Prostate gland (tissue), 2 donors: Measurements from ENCODE around the gene TBK1. TPM values are rescaled to one million over a fixed set of nuclear protein-coding genes. Genes with fewer than 3 reads are reported as not detected.

Experiments
- DNase-seq: peaks from one replicate; pipeline ENCODE4 v3.0.0-alpha.2; 2019; ENCODE audit warnings: low spot score
- H3K27ac ChIP-seq, 2 donors: fragments of 200-600 bp; sonication (generic); 2 replicates each; pipeline ENCODE4 v1.5.1; 2017 to 2019
- H3K27me3 ChIP-seq: fragments of 200-600 bp; sonication (generic); replicated peaks from 2 replicates; pipeline ENCODE4 v1.5.1; 2019; ENCODE audit not compliant: insufficient read depth
- H3K36me3 ChIP-seq, 2 donors: fragments of 200-600 bp; sonication (generic); 1 replicate in 1 of 2; 2 replicates in 1 of 2; pipeline versions ENCODE4 v1.5.1 to v1.8.1; 2017 to 2019
- H3K4me1 ChIP-seq: fragments of 200-600 bp; sonication (generic); replicated peaks from 2 replicates; pipeline ENCODE4 v1.5.1; 2019
- H3K4me3 ChIP-seq, 2 donors: fragments of 200-600 bp; sonication (generic); 2 replicates each; pipeline ENCODE4 v1.5.1; 2017 to 2019
- H3K9me3 ChIP-seq: fragments of 200-600 bp; sonication (generic); 2 replicates; pipeline ENCODE4 v1.5.1; 2017
- POLR2A ChIP-seq: fragments of 450-650 bp; IDR thresholded peaks from one replicate; pipeline ENCODE4 v1.6.1; 2016; ENCODE audit warnings: antibody characterized with exemption, mild to moderate bottlenecking
- POLR2AphosphoS5 ChIP-seq: sonication (generic); formaldehyde crosslinking; IDR thresholded peaks from one replicate; pipeline ENCODE4 v1.6.1; 2017; ENCODE audit warnings: antibody characterized with exemption
- WGBS: methylation state at CpG from one replicate; pipeline ENCODE4 v1.1.5; 2018; 5-methylcytosine and 5-hydroxymethylcytosine counted together
- intact Hi-C: fragments of 100-400 bp; cut with DNase I; formaldehyde crosslinking; loops from one replicate; pipeline ENCODE4 v1.14.2; 2022
- total RNA-seq, 2 donors: library from RNA; depleted of rRNA; stranded (reverse); fragments of >200 nt; gene quantifications; one replicate each; pipeline ENCODE4 v1.1.0, GENCODE V29; 2016
- TF ChIP-seq, protein P1 (sequence below), 4 experiments: fragments of 200-600 bp in 2 of 4; fragments of 450-650 bp in 2 of 4; sonication (generic) in 2 of 4; IDR thresholded peaks; 1 replicate in 3 of 4; 2 replicates in 1 of 4; pipeline ENCODE4 v1.5.1; 2016 to 2019; ENCODE audit warnings: antibody characterized with exemption in 4 of 4, mild to moderate bottlenecking in 2 of 4, moderate library complexity in 2 of 4

The TBK1 gene
- total RNA-seq, 2 donors from 2014 or later, result 25.9 to 33.6 TPM

DNA sequence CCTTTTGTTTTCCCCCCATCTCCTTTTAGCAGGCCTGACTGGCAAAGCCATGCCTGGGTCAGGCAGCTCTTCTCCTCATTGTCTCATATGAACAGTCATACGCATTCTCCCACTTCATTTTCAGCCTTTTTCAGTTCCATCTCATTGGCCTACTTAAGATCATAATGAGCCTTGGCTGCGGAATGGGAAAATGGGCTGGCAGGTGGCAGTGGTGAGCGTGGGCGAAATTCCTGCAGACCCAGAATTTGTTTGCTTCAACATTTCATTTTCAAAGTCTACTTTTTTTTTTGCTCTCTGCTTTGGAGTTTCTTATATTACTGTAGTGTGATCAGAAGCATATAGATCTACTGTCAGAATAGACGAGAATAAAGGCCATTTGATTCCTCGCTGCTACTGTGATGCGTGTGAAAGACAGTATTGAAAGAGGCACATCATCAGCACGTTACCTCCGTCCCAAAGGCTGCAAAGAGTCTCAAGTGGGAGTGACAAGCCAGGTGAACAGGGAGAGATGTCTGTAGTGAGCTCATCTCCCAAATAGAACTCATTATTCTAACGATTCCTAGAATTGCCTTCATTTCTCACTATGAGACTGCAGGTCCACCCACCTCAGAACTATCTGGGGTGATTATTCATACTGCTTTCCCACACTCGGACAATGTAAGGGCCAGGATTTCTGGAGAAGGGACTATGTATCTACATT is 73.7 kb downstream of the TBK1 start:
- Histone ChIP-seq H3K4me3 (no peak overlapping the region), H3K27ac (no peak overlapping the region), H3K27me3 (no peaks in the 10 kb centered on the region), H3K36me3 (no peaks in the 10 kb centered on the region), H3K9me3 (no peaks in the 10 kb centered on the region), H3K4me1 (no peaks in the 10 kb centered on the region)
- intact Hi-C loops, result no loop called here
- WGBS, result 91% methylated on average over 11 of the region's 11 CpGs
- TF ChIP-seq POLR2A, result no peak
- DNase-seq, result no peak

DNA sequence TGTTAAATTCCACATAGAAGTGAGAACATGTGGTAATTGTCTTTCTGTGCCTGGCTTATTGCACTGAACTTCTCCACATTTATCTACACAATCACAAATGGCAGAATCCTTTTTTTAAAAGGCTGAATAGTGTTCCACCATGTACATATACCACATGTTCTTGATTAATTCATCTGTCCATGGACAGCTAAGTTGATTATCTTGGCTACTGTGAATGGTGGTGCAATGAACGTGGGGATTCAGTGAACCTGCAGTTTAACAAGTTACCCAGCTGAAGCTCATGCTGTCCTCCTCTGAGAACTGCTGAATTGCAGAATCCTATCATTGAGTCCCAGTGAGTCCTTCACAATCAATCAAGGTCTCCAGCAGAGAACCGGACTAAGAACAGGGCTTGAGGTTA is 74.9 kb downstream of the TBK1 start:
- no peaks in the 10 kb centered on the region for H3K36me3 ChIP-seq
- intact Hi-C loops, result no loop called here
- no peaks in the 10 kb centered on the region for H3K9me3 ChIP-seq
- 64% methylated on average over 2 of the region's 2 CpGs for WGBS
- TF ChIP-seq POLR2A (no peak), POLR2AphosphoS5 (no peak)
- TF ChIP-seq, protein P1, sequence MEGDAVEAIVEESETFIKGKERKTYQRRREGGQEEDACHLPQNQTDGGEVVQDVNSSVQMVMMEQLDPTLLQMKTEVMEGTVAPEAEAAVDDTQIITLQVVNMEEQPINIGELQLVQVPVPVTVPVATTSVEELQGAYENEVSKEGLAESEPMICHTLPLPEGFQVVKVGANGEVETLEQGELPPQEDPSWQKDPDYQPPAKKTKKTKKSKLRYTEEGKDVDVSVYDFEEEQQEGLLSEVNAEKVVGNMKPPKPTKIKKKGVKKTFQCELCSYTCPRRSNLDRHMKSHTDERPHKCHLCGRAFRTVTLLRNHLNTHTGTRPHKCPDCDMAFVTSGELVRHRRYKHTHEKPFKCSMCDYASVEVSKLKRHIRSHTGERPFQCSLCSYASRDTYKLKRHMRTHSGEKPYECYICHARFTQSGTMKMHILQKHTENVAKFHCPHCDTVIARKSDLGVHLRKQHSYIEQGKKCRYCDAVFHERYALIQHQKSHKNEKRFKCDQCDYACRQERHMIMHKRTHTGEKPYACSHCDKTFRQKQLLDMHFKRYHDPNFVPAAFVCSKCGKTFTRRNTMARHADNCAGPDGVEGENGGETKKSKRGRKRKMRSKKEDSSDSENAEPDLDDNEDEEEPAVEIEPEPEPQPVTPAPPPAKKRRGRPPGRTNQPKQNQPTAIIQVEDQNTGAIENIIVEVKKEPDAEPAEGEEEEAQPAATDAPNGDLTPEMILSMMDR (IDR thresholded peaks at IDR 0.05), result no peak
- DNase-seq, result no peak
- no peak overlapping the region for H3K27ac ChIP-seq
- no peaks in the 10 kb centered on the region for H3K4me1 ChIP-seq
- no peaks in the 10 kb centered on the region for H3K27me3 ChIP-seq
- H3K4me3 ChIP-seq, result no peak overlapping the region

DNA sequence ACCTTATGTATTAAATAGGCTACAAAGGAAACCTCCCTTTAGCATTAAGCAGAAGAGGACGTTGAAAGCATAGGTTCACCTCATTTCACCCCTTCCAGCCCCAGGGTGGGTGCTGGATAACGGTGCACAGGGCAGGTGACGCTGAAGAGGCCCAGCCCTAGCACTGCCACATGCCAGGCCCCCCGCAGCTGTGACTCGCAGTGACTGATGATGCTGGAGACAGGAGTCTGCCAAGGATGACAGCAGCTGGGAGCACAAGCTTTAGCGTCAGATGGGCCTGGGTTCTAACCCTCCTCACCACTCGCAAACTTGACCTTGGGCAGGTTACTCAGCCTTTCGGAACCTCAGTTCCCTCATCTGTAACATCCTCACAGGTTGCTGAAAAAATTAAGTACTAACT is 76.7 kb downstream of the TBK1 start:
- no peaks in the 10 kb centered on the region for H3K4me1 ChIP-seq
- TF ChIP-seq POLR2AphosphoS5 (no peak), POLR2A (no peak)
- TF ChIP-seq, protein P1 (IDR thresholded peaks at IDR 0.05), result no peak
- no peaks in the 10 kb centered on the region for H3K36me3 ChIP-seq
- WGBS, result 75% methylated on average over 8 of the region's 8 CpGs
- H3K9me3 ChIP-seq, result no peaks in the 10 kb centered on the region
- no peak overlapping the region for H3K4me3 ChIP-seq
- intact Hi-C loops, result no loop called here
- no peak for DNase-seq
- no peak overlapping the region for H3K27ac ChIP-seq
- no peaks in the 10 kb centered on the region for H3K27me3 ChIP-seq

DNA sequence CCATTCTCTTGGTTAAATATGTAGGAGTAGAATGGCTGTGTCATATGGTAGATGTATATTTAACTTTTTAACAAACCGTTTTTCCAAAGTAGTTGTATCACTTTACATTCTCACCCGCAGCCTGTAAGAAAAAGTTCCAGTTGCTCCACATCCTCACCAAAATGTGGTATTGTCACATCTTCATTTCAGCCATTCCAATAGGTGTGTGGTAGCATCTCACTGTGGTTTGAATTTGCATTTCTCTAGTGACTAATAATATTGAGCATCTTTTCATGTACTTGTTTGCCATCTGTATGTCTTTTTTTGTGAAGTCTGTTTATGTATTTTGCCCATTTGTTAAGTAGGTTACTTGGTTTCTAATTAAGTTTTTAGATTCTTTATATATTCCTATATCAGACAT is 78.6 kb downstream of the TBK1 start:
- Histone ChIP-seq H3K36me3 (no peaks in the 10 kb centered on the region), H3K27ac (no peak overlapping the region), H3K27me3 (no peaks in the 10 kb centered on the region), H3K4me1 (no peaks in the 10 kb centered on the region), H3K4me3 (no peak overlapping the region), H3K9me3 (no peaks in the 10 kb centered on the region)
- 90% methylated on average over 2 of the region's 2 CpGs for WGBS
- TF ChIP-seq, protein P1 (IDR thresholded peaks at IDR 0.05), result no peak
- TF ChIP-seq POLR2A (no peak), POLR2AphosphoS5 (no peak)
- intact Hi-C loops, result no loop called here
- no peak for DNase-seq

DNA sequence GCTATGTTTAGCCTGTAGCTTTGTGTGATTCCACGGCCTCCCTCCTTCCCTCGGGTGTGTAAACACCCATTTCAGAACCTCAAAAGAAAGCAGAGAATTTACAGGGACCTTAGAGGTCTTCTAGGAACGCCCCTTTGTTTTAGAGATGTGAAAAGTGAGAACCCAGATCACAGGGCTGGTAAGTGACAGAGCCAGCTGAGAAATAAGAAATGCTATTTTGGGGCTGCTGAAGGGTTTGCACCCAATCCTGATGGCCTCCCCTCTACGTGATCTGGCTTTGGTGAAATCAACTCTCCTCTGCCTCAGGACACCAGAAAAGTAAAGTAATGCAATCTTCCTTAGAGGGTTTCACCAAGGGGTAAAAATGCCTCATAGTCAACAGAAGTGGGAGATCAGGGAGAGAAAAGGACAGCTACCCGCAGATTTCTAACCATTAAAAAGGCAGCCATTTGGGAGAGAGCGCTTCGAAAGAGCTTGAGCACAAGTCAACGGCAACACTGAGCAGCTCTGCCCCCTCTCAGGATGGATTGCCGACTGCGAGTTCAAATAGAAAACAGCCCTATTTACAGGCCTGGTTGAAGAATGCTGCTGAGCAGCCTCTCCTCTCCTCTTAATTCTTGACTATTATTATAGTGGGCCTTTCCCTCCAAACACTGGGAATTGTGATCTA is 79.9 kb downstream of the TBK1 start:
- DNase-seq, result no peak
- no peaks in the 10 kb centered on the region for H3K27me3 ChIP-seq
- no peaks in the 10 kb centered on the region for H3K4me1 ChIP-seq
- 57% methylated on average over 10 of the region's 10 CpGs for WGBS
- intact Hi-C loops, result no loop called here
- H3K4me3 ChIP-seq, result no peak overlapping the region
- no peaks in the 10 kb centered on the region for H3K36me3 ChIP-seq
- TF ChIP-seq POLR2AphosphoS5 (no peak), POLR2A (no peak)
- no peaks in the 10 kb centered on the region for H3K9me3 ChIP-seq
- H3K27ac ChIP-seq, result no peak overlapping the region
